KG1 (cell line): ENCODE results near the gene MT1A.

Experiments used
- DNase-seq: peaks from one replicate; lab custom pipeline; 2025; lab: John Stamatoyannopoulos, UW

Gene MT1A

DNA sequence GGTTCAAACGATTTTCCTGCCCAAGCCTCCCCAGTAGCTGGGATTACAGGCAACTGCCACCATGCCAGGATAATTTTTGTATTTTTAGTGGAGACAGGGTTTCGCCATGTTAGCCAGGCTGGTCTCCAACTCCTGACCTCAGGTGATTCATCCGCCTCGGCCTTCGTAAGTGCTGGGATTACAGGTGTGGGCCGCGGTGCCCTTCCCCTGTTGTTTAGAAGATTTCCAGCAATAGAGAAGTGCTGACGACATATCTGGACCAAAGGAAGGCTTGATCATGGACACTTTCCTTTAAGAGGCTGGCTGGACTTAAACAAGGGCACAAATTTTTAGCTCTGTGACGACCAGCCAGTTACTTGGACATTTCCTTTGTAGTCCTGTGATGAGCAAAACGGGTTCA is 7.3 kb upstream of the MT1A start:
- no peak for DNase-seq

DNA sequence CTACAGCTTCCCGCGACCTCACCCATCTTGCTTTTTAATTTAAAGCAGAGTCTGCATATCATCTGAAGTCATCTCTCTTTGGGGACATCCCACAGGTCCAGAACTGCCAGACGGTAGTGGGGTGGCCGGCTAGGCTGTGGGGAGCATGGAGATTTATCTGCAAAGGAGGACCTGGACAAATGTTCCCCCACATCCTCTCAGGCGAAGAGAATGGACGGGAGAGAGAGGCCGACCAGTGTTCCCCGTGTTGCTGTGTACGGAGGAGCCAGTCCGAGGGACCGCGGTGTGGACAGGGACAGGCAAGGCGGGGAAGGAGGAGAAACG is 6.7 kb upstream of the MT1A start:
- DNase-seq: no peak

DNA sequence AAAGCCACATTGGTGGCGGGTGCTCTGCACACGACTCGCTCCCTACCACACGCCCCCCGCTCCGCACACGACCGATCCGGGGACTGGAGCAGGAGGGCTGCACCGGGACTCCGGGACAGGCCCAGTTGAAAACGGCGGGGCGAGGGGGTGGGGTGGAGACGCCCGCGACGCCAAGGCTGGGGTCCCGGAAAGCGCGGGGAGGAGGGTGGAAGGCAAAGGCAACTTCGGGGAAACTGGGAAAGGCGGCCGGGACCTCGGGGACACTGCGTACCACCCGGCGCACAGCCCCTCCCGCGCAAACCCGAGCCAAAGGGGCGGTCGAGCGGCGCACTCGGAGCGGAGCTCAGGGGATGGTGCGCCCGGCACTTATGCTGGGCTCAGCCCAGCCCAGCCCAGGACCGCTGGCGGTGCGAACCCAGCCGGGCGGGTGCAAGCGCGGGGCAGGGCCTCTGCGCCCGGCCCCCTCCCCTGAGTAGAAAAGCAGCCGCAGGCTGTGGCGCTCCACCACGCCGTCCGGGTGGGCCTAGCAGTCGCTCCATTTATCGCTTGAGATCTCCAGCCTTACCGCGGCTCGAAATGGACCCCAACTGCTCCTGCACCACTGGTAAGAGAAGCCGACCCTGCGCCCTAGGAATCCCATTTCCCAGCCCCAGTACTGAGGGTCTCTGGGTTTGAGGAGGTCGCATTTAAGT is 6.2 kb upstream of the MT1A start, which contains the start of gene MT1M:
Gene MT1M, plus strand, starts transcription at position 504 of the 692 bp plus-strand sequence. Its CDS starts 73 bp downstream, at position 577.
- DNase-seq: no peak

DNA sequence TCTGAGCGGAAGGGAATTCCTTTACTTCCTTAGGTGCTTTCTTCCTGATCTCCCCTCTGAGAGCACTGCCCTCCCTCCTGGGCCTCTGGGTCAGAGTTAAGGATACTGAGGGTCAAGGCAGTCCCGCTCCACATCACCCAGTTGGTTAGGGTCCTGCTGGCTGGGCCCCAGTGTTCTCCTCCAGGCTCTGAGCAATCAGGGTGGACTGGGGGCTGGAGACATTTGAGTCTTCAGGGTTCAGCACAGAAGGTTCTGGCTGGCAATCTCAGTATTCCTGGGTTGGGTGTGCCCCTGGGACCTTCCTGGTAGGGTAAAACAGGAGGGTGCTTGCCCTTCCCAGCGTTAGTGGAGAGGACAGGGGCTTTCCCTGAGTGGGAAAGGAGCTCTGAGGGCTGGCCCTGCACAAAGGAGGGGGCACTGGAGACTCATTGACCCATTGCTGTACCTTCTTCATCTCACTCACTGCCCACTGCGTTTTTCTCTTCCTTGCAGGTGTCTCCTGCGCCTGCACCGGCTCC is 5.6 kb upstream of the MT1A start:
- DNase-seq: no peak

DNA sequence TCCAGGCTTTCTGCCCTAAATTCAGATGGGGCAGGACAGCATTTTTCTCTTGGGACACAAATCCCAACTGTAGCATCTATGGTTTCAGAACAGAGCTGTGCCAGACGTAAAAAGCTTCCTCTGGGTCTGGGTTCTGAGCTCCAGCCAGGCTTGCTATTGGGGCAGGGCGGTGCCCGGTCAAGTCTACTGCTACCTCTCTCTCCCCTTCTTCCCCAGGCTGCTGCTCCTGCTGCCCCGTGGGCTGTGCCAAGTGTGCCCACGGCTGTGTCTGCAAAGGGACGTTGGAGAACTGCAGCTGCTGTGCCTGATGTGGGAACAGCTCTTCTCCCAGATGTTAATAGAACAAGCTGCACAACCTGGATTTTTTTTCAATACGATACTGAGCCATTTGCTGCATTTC is 4.9 kb upstream of the MT1A start:
- no peak for DNase-seq

DNA sequence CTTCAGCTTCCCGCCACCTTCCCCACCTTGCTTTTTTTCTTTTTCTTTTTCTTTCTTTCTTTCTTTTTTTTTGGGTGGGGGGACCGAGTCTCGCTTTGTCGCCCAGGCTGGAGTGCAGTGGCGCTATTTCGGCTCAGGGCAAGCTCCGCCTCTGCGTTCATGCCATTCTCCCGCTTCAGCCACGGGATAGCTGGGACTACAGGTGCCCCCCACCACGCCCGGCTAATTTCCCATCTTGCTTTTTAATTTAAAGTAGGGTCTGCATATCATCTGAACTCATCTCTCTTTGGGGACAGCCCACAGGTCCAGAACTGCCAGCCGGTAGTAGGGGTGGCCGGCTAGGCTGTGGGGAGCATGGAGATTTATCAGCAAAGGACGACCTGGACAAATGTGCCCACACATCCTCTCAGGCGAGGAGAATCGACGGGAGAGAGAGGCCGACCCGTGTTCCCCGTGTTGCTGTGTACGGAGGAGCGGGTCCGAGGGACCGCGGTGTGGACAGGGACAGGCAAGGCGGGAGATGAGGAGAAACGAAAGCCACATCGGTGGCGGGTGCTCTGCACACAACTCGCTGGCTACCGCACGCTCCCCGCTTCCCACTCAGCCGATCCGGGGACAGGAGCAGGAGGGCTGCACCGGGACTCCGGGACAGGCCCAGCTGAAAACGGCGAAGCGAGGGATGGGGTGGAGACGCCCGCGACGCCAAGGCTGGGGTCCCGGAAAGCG is 3.6 kb upstream of the MT1A start:
- DNase-seq: no peak

DNA sequence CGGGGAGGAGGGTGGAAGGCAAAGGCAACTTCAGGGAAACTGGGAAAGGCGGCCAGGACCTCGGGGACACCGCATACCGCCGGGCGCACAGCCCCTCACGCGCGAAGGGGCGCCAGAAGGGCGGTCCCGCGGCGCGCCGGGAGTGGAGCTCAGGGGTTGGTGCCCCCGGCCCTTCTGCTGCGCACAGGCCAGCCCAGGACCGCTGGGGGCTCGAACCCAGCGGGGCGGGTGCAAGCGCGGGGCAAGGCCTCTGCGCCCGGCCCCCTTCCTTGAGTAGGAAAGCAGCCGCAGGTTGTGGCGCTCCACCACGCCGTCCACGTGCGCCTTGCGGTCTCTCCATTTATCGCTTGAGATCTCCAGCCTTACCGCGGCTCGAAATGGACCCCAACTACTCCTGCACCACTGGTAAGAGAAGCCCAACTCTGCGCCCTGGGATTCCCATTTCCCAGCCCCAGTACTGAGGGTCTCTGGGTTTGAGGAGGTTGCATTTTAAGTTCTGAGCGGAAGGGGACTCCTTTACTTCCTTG is 3.0 kb upstream of the MT1A start:
- DNase-seq: no peak

DNA sequence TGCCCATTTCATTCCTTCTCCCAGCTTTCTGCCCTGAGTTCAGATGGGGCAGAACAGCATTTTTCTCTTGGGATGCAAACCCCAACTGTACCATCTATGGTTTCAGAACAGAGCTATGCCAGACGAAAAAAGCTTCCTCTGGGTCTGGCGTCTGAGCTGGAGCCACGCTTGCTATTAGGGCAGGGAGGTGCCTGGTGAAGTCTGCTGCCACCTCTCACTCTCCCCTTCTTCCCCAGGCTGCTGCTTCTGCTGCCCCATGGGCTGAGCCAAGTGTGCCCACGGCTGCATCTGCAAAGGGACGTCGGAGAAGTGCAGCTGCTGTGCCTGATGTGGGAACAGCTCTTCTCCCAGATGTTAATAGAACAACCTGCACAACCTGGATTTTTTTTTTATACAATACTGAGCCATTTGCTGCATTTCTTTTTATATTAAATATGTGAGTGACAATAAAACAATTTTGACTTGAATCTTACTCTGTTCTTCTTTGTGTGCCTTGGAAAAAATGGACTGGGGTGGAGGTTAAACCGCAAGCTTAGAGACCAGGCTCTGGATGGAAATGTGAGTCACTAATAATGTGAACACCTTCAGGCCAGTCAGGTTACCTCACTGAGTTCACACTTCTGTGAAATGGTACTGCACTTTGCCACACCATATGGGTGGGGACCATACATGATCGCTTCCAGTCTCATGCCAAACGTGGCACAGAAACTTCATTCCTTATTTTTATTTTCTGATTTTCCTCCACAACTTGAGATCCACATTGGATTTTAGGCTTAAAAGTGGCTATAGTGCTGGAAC is 1.7 kb upstream of the MT1A start:
- no peak for DNase-seq

DNA sequence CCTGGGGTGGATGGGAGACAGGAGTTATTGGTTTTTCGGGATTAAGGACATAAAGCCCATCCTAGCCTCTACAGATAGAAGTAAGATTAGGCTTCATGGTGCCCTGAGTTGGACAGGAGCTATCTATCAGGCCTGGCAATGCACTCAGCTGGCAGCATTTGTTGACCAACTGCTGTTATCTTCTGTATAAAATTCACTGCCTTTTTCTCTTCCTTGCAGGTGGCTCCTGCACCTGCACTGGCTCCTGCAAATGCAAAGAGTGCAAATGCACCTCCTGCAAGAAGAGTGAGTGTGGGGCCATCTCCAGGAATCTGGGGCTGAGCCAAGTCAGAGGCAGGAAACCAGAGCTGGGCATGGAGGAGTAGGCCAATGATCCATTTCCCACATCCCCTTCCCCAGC is 579 bp downstream of the MT1A start:
- DNase-seq: no peak

DNA sequence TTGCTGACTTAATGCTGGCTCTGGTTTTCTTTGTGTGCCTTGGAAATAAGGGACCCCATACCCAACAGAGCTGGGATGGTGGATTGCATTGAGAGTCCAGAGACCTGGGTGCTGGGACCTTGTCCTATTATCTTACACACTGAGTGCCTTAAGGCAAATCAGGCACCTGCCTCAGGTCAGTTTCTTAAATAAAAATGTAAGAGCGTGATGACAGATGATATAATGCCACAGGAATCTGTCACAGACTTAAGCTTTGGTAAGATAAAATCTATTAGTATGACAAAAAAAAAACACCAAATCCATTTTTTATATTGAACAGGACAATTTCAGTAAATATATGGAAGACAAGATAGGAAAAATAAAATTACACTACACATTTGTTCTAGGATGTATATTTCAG is 1.6 kb downstream of the MT1A start:
- no peak for DNase-seq

DNA sequence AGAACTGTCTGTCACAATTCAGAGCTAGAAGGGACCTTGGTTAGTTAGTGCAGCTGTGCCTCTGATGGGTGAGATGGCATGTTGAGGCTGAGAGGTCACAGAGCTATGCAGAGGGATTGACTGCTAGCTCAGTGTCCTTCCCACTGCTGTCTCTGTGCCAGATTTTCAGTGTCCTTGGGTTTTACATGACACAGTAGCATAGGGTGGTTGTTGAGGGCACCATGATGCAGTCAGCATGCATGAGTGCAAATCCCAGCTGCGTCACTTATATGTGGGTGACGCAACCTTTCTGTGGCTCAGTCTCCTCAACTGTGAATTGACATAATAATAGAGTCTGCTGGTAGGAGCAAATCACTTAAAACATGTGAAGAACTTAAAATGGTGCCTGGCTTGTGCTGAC is 2.7 kb downstream of the MT1A start:
- no peak for DNase-seq

DNA sequence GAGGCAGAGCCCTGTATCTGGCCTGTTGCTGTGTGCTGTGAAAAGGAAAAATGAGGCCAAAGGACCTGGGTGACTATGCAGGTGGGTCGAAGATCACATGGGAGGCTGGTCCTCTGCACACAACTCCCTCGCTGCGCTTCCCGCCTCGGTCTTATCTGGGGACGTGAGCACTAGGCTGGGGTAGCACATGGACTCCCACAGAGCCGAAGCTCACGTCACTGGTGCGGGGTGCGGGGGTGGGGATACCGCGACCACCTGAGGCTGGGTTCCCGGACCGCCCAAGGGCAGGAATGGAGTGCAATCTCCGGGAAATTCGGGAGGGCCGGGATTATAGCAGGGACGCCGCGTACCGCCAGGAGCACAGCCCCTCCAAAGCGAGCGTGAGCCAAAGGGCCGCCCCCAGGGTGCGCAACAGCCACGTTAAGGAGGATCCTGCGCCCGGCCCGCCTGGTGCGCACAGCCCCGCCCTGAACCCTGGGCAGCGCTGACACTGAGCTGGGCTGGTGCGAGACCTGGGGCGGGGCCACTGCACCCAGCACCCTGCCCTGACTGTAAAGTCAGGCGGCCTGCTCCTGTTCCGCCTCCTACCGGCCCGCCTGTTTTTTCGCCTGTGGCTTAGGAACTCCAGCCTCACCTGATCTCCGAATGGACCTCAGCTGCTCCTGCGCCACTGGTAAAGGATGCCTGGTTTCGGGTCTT is 4.8 kb downstream of the MT1A start:
- DNase-seq: no peak

DNA sequence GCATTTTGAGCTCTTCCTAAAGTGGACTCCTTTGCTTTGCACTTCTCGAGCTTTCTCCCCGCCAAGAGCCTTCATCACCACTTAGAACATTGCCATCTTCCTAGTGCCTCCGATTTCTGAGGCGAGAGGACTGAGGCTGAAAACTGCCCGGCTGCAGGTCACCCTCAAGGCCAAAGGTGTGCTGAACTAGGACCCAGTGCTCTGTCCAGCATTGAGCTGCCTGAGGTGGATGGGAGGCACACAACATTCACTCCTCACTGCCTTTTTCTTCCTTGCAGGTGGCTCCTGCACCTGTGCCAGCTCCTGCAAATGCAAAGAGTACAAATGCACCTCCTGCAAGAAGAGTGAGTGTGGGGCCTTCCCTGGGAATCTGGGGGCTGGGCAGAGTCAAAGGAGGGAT is 5.4 kb downstream of the MT1A start:
- DNase-seq: no peak

DNA sequence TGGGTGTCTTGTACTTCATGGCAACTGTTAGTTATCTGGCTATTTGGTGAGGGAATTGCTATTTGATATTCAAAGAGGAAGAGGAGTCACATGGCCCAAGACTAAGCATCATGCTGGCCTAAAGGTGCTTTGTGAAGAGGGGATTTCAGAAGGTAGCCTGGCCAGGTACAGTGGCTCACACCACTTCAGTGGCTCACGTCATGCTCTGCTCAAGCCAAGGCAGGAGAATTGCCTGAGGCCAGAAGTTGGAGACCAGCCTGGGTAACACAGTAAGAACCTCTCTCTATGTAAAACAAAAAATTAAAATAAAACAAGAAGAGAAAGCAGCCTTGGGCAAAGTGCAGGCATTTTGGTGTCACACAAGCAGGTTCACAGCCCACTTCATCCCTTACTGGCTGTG is 6.8 kb downstream of the MT1A start:
- no peak for DNase-seq

DNA sequence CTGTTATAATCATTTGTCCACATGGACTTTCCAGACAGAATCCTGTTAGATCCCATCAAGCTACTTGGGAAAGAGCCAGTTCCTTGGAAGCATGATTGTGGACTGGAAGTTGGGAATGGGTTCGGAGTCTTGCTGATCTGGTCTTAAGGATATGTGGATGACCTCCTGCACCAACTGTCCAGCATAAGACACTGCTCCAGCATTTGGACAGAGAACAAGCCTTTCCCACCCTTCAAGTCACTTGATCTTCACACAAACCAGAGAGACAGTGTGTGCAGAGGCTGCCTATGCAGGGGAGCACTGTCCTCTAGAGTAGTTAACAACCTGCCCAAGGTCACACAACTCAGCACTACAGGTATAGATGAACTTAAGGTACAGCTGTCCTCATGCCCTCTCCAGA is 7.4 kb downstream of the MT1A start:
- no peak for DNase-seq

DNA sequence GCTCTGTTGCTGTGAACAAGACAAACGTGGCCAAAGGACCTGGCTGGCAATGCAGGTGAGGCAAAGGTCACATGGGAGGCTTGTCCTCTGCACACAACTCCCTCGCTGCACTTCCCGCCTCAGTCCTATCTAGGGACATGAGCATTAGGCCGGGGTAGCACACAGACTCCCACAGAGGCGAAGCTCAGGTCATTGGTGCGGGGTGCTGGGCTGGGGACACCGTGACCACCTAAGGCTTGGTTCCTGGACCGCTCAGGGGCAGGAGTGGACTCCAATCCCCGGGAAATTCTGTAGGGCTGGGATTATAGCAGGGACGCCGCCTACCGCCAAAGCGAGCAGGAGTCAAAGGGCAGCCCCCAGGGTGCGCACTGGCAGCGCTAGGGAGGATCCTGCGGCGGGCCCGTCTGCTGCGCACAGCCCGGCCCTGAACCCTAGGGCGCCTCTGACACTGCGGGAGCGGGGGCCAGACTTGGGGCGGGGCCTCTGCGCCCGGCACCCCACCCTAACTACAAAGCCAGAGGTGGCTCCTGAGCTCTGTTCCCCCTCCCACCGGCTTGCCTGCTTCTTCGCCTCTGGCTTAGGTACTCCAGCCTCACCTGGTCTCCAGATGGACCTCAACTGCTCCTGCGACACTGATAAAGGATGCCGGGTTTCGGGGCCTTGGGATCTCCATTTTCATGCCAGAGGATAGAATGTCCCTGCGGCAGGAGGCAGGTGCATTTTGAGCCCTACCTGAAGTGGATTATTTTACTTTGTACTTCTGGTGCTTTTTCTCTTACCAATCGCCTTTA is 9.4 kb downstream of the MT1A start:
- DNase-seq: no peak

DNA sequence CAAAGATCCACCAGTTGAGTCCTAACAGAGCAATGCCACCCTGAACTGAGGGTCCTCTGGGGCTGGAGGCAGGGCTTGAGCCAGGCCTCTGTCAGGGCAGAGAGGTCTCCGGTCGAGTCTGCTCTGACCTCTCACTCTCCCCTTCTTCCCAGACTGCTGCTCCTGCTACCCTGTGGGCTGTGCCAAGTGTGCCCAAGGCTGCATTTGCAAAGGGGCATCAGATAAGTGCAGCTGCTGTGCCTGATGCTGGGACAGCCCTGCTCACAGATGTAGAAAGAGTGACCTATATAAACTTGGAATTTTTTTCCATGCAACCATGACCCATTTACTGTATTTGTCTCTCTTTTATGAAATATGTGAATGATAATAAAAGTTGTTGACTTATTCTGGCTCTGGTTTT is 10.8 kb downstream of the MT1A start:
- no peak for DNase-seq

DNA sequence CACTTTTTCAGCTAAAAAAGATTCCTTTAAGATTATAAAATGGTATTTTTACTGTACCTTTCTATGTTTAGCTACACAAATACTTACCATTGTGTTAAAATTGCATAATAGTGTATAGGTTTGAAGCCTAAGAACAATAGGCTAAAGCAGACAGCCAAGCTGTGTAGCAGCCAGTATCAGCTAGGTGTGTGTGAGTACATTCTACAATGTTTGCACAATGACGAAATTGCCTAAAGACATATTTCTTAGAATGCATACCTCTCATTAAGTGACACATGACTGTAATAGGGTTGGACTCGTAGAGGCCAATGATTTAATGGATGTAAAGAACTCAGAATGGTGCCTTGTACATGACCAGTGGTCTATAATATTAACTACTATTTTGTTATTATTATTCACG is 11.4 kb downstream of the MT1A start:
- DNase-seq: no peak

DNA sequence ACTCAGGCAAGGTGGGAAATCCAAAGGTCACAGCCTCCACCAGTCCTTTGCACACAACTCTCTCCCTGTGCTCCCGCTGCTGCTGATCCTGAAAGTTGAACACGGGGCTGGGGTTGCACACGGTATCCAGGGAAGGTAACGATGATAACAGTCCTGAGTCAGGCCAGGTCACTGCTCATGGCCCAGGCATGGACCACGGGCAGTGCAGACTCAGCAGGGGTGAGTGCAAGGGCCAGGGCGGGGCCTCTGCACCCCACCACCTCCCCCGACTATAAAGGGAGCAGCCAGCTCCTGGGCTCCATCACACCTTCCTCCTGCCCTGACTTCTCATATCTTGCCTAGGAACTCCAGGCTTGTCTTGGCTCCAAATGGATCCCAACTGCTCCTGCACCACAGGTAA is 13.1 kb downstream of the MT1A start, which contains the start of gene MT1B:
Gene MT1B, plus strand, starts transcription at position 301 of the 400 bp plus-strand sequence. Its CDS starts 68 bp downstream, at position 369.
- no peak for DNase-seq

DNA sequence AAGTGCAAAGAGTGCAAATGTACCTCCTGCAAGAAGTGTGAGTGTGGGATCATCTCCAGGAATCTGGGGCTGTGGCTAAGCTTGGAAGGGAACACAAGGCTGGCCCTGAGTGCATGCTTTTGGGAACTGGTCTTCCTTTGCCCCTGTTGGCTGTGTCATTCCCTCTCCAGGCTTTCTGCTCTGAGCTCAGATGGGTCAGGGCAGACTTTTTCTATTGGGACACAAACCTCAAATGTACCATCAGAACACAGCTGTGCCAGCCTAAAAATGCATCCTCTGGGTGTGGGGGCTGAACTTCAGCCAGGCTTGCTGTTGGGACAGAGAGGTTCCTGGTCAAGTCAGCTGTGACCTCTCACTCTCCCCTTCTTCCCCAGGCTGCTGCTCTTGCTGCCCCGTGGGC is 14.1 kb downstream of the MT1A start:
- no peak for DNase-seq

DNA sequence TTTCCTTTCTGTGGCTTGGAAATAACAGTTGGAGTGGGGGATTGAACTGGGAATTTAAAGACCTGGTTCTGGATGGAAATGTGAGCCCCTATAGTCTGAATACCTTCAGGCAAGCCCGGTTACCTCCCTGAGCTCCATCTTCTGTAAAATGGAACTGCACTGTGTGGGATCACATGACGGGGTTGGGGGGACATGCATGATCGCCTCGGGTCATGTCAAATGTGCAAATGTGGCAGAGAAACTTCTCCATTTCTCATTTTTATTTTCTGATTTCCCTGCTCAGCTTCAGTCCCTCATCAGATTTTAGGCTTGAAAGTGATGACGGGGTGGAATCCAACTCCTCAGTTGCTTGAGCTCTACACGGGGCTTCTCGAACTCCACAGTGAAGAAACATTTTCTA is 14.8 kb downstream of the MT1A start:
- no peak for DNase-seq
